GM18502 (cell line): ENCODE results near the gene ST3GAL2.
"Not testable (repeated sequence)": the region's sequence is repeated elsewhere in the genome, so short reads cannot be mapped to it uniquely, and the experiment has no call there.

Experiments used
- ATAC-seq: cut with Tn5 transposase; IDR thresholded peaks from one replicate; pipeline ENCODE4 v1.9.1; 2021; ENCODE audit warnings: mild to moderate bottlenecking; ENCODE audit not compliant: unreplicated experiment, poor library complexity

Gene ST3GAL2

DNA sequence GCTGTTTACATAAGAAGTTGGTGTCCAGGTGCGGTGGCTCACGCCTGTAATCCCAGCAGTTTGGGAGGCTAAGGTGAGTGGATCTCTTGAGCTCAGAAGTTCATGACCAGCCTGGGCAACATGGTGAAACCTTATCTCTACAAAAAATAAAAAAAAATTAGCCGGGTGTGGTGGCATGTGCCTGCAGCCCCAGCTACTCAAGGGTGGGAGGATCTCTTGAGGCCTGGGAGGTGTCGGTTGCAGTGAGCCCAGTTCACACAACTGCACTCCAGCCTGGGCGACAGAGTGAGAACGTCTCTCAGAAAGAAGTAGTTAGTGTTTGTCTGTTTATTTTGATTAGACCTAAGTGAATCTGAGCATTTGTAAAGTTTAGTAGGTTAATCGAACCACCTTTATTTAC is 79.3 kb downstream of the ST3GAL2 start:
- ATAC-seq, result no peak

DNA sequence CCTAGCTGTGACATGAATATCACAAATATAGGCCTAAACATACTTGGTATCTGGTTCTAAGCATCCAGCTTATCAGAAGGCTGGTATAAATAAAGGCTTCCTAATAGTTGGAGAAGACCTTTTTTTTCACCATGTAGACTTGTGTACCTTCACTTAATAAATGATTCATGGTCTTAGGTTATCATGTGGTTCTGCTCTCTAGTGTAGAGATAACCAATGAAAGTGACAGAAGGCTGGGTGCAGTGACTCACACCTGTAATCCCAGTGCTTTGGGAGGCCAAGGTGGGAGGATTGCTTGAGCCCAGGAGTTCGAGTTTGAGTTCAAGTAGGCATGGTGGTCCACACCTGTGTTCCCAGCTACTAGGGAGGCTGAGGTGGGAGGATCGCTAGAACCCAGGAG is 89.1 kb downstream of the ST3GAL2 start:
- ATAC-seq, result no peak

DNA sequence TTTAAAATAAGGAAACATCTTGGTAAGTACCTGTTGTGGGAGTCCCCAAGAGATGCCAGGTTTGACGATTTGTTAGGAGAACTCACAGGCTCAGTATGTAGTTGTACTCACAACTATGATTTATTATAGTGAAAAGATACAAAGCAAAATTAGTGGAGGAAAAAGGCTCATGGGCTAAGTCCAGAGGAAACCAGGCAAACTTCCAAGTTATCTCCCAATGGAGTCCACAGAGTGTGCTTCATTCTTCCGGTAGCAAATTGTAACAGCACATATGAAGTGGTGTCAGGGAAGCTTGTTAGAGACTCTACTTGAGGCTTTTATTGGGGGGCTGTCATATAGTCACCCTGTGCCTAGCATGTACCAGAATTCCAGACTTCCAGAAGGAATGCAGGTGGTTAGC is 89.9 kb downstream of the ST3GAL2 start:
- ATAC-seq, result no peak

DNA sequence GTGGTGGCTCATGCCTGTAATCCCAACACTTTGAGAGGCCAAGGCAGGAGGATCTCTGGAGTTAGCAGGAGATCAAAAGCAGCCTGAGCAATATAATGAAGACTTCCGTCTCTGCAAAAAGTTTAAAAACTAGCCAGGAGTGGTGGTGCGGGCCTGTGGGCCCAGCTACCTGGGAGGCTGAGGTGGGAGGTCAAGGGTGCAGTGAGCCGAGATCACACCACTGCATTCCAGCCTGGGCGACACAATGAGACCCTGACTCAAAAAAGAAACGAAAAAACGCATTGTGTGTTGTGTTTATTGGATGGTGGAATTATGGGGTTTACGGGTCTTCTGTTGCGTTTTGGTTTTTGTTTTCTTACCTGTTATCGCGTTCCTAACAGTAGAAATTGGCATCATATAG is 93.1 kb downstream of the ST3GAL2 start:
- ATAC-seq, result no peak

DNA sequence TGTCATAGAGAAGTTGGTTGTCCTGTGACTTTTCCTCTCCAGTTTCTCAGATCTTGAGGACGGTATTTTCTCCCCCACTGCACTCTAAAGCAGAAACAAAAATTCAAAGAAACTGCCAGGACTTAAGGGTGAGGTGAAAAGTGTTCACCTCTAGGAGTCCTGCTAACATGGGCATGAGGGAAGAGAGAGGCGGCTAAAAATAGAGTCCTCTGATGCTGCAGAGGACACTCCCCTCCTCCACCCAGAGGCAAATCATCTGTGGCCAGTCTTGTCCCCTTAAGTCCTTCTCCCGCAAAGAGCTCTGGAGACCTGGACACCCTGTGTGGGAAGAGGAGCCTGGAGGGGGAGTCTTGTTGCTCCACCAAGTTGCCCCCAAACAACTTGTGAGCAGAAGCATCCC is 96.9 kb downstream of the ST3GAL2 start:
- ATAC-seq, result no peak

DNA sequence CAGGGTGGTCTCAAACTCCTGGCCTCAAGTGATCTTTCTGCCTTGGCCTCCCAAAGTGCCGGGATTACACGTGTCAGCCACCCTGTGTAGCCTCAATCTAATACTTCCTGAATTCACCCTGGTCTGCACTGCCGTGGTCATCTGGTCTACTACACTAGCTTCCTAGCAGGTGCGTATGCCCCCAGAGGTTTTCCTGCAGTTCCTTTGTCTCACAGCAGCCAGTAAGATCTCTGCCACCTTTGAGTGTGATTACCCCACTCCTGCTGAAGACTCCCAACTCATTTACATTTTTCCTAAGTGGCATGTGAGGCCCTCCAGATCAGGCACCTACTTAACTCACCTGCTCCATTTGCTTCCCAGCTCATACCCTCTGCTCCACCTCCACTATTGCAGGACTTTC is 97.3 kb downstream of the ST3GAL2 start:
- no peak for ATAC-seq

DNA sequence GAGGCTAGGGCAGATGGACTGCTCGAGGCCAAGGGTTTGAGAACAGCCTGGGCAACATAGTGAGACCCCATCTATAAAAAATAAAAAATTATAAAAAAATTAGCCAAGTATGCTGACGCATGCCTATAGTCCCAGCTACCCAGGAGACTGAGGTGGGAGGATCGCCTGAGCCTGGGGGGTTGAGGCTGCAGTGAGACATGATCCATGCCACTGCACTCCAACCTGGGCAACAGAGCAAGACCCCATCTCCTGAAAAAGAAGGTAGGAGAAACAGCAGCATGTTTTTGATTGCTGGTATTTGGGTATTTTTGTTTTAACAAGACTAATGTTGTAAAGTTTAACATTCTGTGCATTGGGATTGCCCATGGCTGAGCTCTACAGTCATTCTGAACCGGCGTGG is 101.1 kb downstream of the ST3GAL2 start:
- no peak for ATAC-seq

DNA sequence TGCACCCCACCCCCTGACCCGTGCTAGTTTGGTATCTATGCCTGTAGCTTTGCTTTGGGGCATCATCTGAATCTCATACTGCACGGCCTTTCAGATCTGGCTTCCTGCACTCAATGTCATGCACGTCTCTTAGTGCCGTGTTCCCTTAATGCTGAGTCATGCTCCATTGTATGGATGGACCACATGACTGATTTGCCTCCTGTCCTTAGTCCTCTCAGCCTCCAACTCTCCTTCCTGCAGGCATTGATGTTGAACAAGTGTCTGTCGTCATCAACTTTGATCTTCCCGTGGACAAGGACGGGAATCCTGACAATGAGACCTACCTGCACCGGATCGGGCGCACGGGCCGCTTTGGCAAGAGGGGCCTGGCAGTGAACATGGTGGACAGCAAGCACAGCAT is 106.2 kb downstream of the ST3GAL2 start:
- not testable (repeated sequence) for ATAC-seq

DNA sequence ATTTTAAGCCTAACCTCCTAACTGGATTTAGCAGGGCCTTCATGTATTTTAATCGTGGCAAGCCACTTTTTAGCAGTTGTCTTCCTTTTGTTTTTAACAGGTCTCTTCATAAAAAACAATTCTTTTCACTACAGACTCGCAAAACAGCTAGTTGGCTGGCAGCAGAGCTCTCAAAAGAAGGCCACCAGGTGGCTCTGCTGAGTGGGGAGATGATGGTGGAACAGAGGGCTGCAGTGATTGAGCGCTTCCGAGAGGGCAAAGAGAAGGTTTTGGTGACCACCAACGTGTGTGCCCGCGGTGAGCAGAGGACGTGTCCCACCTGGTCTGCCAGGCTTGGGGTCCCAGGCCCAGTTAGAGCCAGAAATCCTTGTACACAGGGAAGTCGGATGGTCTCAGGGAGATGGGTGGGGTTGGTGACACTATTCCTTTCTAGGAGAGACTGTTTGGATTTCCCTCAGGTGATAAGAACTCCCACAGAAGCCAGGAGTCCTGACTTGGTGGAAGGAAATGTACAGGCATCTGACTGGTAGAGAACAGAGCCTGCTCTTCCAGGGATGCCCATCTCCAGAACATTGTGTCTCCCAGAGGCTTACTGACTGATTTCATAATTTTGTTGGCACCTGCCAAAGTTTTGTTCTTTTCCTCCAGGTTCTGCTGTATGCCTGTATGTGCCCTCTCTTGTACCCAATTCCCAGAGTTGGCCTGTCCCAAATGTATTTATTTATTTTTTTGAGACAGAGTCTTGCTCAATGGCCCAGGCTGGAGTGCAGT is 107.1 kb downstream of the ST3GAL2 start:
- ATAC-seq, result no peak

DNA sequence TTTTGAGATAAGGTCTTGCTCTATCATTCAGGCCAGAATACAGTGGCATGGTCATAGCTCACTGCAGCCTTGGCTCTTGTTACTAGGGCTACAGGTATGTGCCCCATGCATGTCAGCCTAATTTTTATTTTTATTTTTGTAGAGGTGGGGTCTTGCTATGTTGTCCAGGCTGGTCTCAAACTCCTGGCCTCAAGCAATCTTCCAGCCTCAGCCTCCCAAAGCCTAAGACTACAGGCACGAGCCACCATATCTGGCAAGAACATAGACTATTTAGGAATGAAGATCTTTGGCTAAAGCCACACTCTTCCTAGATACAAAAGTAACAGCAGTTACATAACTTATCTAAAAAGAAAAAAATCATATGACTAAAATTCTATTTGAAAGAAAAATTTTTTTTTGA is 107.8 kb downstream of the ST3GAL2 start:
- no peak for ATAC-seq
